GM13977 (cell line): Measurements from ENCODE around the gene RNF123.
"Not testable (repeated sequence)": the region's sequence is repeated elsewhere in the genome, so short reads cannot be mapped to it uniquely, and the experiment has no call there.

ENCODE experiments used
- DNase-seq: peaks from one replicate; pipeline ENCODE4 v3.0.0; 2012; ENCODE audit warnings: low spot score
- CTCF ChIP-seq: IDR thresholded peaks from 2 replicates; pipeline ENCODE4 v1.5.1; 2012; ENCODE audit warnings: mild to moderate bottlenecking, control low read depth; ENCODE audit not compliant: insufficient read depth; ENCODE audit errors: extremely low read depth, missing control alignments
- in situ Hi-C: fragments of 300-500 bp; cut with MboI; formaldehyde crosslinking; loops from one replicate; pipeline ENCODE4 v1.12.0; 2022; ENCODE audit warnings: low sequenced_read_pairs, low pct_unique_long_range_greater_than_20kb, mixed read lengths, inconsistent platforms; ENCODE audit not compliant: unreplicated experiment

The RNF123 gene

GRCh38 chr3:49674497-49674983, 14.8 kb upstream of the RNF123 start:
- in situ Hi-C loops = loop anchor here (10.0 kb wide), 1 partner anchor 130 kb away; no protein-coding TSS in a partner anchor
- no peak for DNase-seq
- no peak for TF ChIP-seq CTCF

- in situ Hi-C loops = loop anchor here (10.0 kb wide), 1 partner anchor 131 kb away; no protein-coding TSS in a partner anchor
- TF ChIP-seq CTCF = no peak
Observed at GRCh38 chr3:49675912-49676311, 13.4 kb upstream of the RNF123 start.

GRCh38 chr3:49680493-49681231, 8.7 kb upstream of the RNF123 start:
- no peak for DNase-seq
- in situ Hi-C loops = no loop called here
- TF ChIP-seq CTCF = no peak

More at GRCh38 chr3:49675912-49676311, 13.4 kb upstream of the RNF123 start:
- DNase-seq = no peak

- no peak for TF ChIP-seq CTCF
- in situ Hi-C loops = no loop called here
- DNase-seq = no peak
Observed at GRCh38 chr3:49681232-49681522, 8.2 kb upstream of the RNF123 start.

- in situ Hi-C loops = no loop called here
- DNase-seq = no peak
- no peak for TF ChIP-seq CTCF
Observed at GRCh38 chr3:49681543-49681942, 7.8 kb upstream of the RNF123 start.

GRCh38 chr3:49683162-49683561, 6.2 kb upstream of the RNF123 start:
- in situ Hi-C loops = no loop called here
- no peak for TF ChIP-seq CTCF
- no peak for DNase-seq

GRCh38 chr3:49684453-49684852, 4.9 kb upstream of the RNF123 start:
- in situ Hi-C loops, DNase-seq: not testable (repeated sequence)

- in situ Hi-C loops, DNase-seq: not testable (repeated sequence)
Observed at GRCh38 chr3:49685103-49685502, 4.3 kb upstream of the RNF123 start.

GRCh38 chr3:49685846-49686245, 3.5 kb upstream of the RNF123 start:
- in situ Hi-C loops, DNase-seq: not testable (repeated sequence)

- DNase-seq, in situ Hi-C loops: not testable (repeated sequence)
Observed at GRCh38 chr3:49686346-49686745, 3.0 kb upstream of the RNF123 start.
